GM12801 (cell line): ENCODE results near the gene PRKG1.

Source experiments
- CTCF ChIP-seq: IDR thresholded peaks from one replicate; pipeline ENCODE4 v1.5.1; 2011; ENCODE audit warnings: control low read depth; ENCODE audit not compliant: insufficient read length; ENCODE audit errors: extremely low read depth

Gene PRKG1

GRCh38 chr10:51321300-51321699, 247.0 kb downstream of the PRKG1 start:
- TF ChIP-seq CTCF, result no peak

DNA sequence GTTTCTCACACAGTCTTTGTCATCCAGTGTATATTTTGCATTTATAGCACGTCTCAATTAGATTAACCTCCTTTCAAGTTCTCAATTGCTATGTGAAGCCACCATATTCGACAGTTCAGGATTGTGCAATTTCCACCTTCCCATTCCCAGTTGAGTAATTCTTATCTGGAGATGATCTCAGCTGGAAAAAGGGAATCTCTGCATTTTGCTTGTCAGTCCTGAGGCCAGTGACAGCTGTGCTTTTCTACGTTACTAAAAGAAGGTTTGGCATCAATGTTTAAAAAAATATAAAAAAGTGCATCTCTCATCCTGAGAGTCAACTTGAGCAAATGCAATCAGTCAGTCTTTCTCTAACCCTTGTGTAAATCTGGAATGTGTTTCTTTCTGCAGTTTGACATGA, 247.7 kb downstream of the PRKG1 start:
- TF ChIP-seq CTCF, result no peak

DNA sequence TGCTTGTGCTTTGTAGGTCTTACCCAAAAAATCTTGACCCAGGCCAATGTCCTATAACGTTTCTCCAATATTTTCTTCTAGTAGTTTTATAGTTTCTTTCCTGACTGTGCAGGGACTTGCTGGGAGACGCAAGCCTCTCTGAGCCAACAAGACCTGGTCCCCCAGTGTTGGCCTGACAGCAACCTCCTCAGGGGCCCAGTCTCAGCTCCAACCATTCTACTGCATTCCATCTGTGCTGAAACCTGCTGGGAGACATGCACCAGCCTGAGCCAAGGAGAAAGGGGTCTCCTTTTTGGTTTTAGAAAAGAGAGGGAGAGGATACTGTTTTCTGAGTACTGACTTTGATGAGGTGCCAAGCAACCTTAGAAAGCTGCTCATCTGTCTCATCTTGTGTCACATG, 251.4 kb downstream of the PRKG1 start:
- TF ChIP-seq CTCF, result no peak

GRCh38 chr10:51326174-51326573, 251.9 kb downstream of the PRKG1 start:
- TF ChIP-seq CTCF, result no peak

GRCh38 chr10:51327432-51327831, 253.1 kb downstream of the PRKG1 start:
- no peak for TF ChIP-seq CTCF

DNA sequence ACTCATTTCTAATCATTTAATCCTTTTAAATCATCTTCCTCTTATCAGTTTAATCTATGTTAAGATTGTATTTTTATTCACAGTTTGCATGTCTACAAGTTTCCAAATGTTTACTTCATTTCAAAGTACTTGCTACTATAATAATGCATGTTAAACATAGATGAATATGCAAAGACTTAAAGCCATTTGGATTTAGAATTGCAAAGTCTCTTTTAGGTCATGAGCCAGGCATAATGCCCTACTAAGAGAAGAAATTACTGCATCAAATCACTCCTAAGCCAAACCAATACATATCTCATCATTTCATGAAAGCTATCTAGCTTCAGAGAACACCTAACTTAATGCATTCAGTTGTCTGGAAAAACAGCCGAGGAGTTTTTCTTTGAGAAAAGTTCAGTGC, 266.1 kb downstream of the PRKG1 start:
- no peak for TF ChIP-seq CTCF

DNA sequence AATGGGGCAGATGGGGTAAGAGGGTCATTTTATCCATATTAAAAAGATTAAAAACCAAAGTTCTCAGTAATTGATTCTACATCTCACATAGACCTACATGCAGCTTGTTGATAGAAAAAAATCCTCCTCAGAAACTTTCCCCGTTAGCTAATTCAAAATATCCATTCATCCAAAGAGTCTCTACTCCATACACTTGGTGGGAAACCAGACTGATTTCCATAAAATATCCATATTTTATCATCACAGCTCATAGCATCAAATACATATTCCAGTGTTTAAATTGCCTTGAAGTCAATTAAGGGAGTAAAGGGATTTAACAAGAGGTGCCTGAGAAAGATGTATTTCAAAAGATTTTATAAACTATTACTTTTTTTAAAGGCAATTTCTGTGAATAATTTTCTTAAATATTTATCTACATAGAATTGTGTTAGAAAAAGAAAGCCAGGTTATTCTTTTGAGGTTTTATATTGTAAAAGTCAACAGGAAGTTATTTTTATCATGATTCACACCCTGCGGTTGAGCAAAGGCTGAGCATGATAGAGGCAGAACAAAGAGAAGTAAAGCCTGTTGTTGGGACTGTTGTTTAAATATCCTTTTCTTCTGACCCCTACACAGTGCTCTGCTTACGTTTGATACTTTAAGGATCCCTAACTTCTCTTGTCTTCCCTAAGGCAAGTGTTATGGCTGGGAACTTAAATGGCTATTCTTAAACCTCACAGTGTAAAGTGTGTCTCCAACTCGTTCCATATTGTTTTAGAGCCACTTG, 266.7 kb downstream of the PRKG1 start:
- no peak for TF ChIP-seq CTCF
